H9 (cell line): ENCODE results near the gene POFUT1. TPM values are rescaled to one million over a fixed set of nuclear protein-coding genes. Genes with fewer than 3 reads are reported as not detected.

Source experiments
- DNase-seq: peaks from one replicate; pipeline ENCODE4 v3.0.0-alpha.2; 2017
- H2AFZ ChIP-seq: one replicate; pipeline ENCODE4 v1.6.1; 2013; ENCODE audit warnings: mild to moderate bottlenecking, low read length, control low read depth, moderate library complexity
- H2AK5ac ChIP-seq: 2 replicates; pipeline ENCODE4 v1.6.1; 2013; ENCODE audit warnings: low read length, control low read depth, mixed read lengths; ENCODE audit not compliant: insufficient read length
- H2BK120ac ChIP-seq: one replicate; pipeline ENCODE4 v1.6.1; 2013; ENCODE audit warnings: low read depth, mild to moderate bottlenecking, low read length, control low read depth, inconsistent platforms; ENCODE audit not compliant: poor library complexity, severe bottlenecking
- H2BK12ac ChIP-seq: 2 replicates; pipeline ENCODE4 v1.6.1; 2013; ENCODE audit warnings: low read length, control low read depth, mixed read lengths, low read depth; ENCODE audit not compliant: insufficient read length
- H2BK15ac ChIP-seq: 2 replicates; pipeline ENCODE4 v1.6.1; 2013; ENCODE audit warnings: low read depth, low read length, control low read depth
- H2BK20ac ChIP-seq: one replicate; pipeline ENCODE4 v1.6.1; 2013; ENCODE audit warnings: low read depth, mild to moderate bottlenecking, low read length, control low read depth, inconsistent platforms; ENCODE audit not compliant: poor library complexity, severe bottlenecking
- H2BK5ac ChIP-seq: 2 replicates; pipeline ENCODE4 v1.6.1; 2013; ENCODE audit warnings: low read length, control low read depth, mixed read lengths; ENCODE audit not compliant: insufficient read length
- H3K14ac ChIP-seq: 2 replicates; pipeline ENCODE4 v1.6.1; 2013; ENCODE audit warnings: low read length, control low read depth; ENCODE audit not compliant: insufficient read depth
- H3K18ac ChIP-seq: 2 replicates; pipeline ENCODE4 v1.6.1; 2013; ENCODE audit warnings: low read depth, mild to moderate bottlenecking, mixed read lengths, low read length, control low read depth; ENCODE audit not compliant: insufficient read length
- H3K23ac ChIP-seq: 2 replicates; pipeline ENCODE4 v1.6.1; 2013; ENCODE audit warnings: low read length, control low read depth, mixed read lengths, low read depth; ENCODE audit not compliant: insufficient read length
- H3K23me2 ChIP-seq: 2 replicates; pipeline ENCODE4 v1.6.1; 2013; ENCODE audit warnings: low read depth, mild to moderate bottlenecking, mixed read lengths, low read length, control low read depth; ENCODE audit not compliant: insufficient read length, poor library complexity, severe bottlenecking
- H3K27ac ChIP-seq: 2 replicates; pipeline ENCODE4 v1.5.1; 2013; ENCODE audit warnings: low read length, control low read depth, mixed read lengths, low read depth; ENCODE audit not compliant: insufficient read length
- H3K27me3 ChIP-seq: 2 replicates; pipeline ENCODE4 v1.6.1; 2013; ENCODE audit warnings: low read length, control low read depth, inconsistent platforms; ENCODE audit not compliant: insufficient read depth
- H3K4ac ChIP-seq: 2 replicates; pipeline ENCODE4 v1.6.1; 2013; ENCODE audit warnings: low read depth, mild to moderate bottlenecking, control low read depth, inconsistent platforms, low read length, moderate library complexity
- H3K4me1 ChIP-seq: 2 replicates; pipeline ENCODE4 v1.6.1; 2013; ENCODE audit warnings: low read length, control low read depth, inconsistent platforms; ENCODE audit not compliant: insufficient read depth
- H3K4me2 ChIP-seq: 2 replicates; pipeline ENCODE4 v1.6.1; 2013; ENCODE audit warnings: low read length, control low read depth, mixed read lengths; ENCODE audit not compliant: insufficient read length, insufficient read depth
- H3K56ac ChIP-seq: 2 replicates; pipeline ENCODE4 v1.6.1; 2013; ENCODE audit warnings: low read depth, mild to moderate bottlenecking, mixed read lengths, low read length, control low read depth; ENCODE audit not compliant: insufficient read length
- H3K79me1 ChIP-seq: 2 replicates; pipeline ENCODE4 v1.6.1; 2013; ENCODE audit warnings: low read depth, mild to moderate bottlenecking, moderate library complexity, low read length, control low read depth, inconsistent platforms; ENCODE audit not compliant: insufficient read depth, poor library complexity, severe bottlenecking
- H3K79me2 ChIP-seq: 2 replicates; pipeline ENCODE4 v1.6.1; 2013; ENCODE audit warnings: low read length, control low read depth, inconsistent platforms; ENCODE audit not compliant: insufficient read depth
- H3K9ac ChIP-seq: 2 replicates; pipeline ENCODE4 v1.6.1; 2013; ENCODE audit warnings: low read length, control low read depth, mixed read lengths; ENCODE audit not compliant: insufficient read length; ENCODE audit errors: extremely low read depth
- H3K9me3 ChIP-seq: one replicate; pipeline ENCODE4 v1.6.1; 2013; ENCODE audit warnings: low read depth, low read length, inconsistent platforms; ENCODE audit not compliant: control insufficient read depth
- H3T11ph ChIP-seq: one replicate; pipeline ENCODE4 v1.6.1; 2013; ENCODE audit warnings: mild to moderate bottlenecking, low read length, control low read depth, inconsistent platforms
- H4K20me1 ChIP-seq: one replicate; pipeline ENCODE4 v1.6.1; 2013; ENCODE audit not compliant: control insufficient read depth, insufficient read length, insufficient read depth
- H4K5ac ChIP-seq: 2 replicates; pipeline ENCODE4 v1.6.1; 2013; ENCODE audit warnings: low read depth, mild to moderate bottlenecking, mixed read lengths, low read length, control low read depth; ENCODE audit not compliant: insufficient read length
- H4K8ac ChIP-seq: replicated peaks from 2 replicates; pipeline ENCODE4 v1.6.1; 2013; ENCODE audit warnings: low read length, control low read depth, mixed read lengths, low read depth; ENCODE audit not compliant: insufficient read length
- H4K91ac ChIP-seq: 2 replicates; pipeline ENCODE4 v1.6.1; 2013; ENCODE audit warnings: low read depth, mild to moderate bottlenecking, moderate library complexity, mixed read lengths, low read length, control low read depth; ENCODE audit not compliant: insufficient read length
- H3K27ac Mint-ChIP-seq, 3 experiments: 2 replicates in 2 of 3; 3 replicates in 1 of 3; pipeline ENCODE4 v1.8.0; 2020 to 2021; ENCODE audit warnings: mixed read lengths in 3 of 3, mild to moderate bottlenecking in 1 of 3, moderate library complexity in 1 of 3
- H3K27me3 Mint-ChIP-seq: 2 replicates; pipeline ENCODE4 v1.8.0; 2021; ENCODE audit warnings: low read depth, mild to moderate bottlenecking, moderate library complexity, mixed read lengths
- H3K36me3 Mint-ChIP-seq, 3 experiments: 2 replicates in 2 of 3; 3 replicates in 1 of 3; pipeline ENCODE4 v1.8.0; 2020 to 2021; ENCODE audit warnings: low read depth in 3 of 3, mixed read lengths in 3 of 3; ENCODE audit not compliant: insufficient read depth in 1 of 3
- H3K4me1 Mint-ChIP-seq, 2 experiments: 2 replicates each; pipeline ENCODE4 v1.8.0; 2020; ENCODE audit warnings: mixed read lengths in 2 of 2
- H3K4me3 Mint-ChIP-seq, 2 experiments: 2 replicates in 1 of 2; 3 replicates in 1 of 2; pipeline ENCODE4 v1.8.0; 2020 to 2021; ENCODE audit warnings: mild to moderate bottlenecking in 2 of 2, mixed read lengths in 2 of 2, moderate library complexity in 1 of 2
- H3K9me3 Mint-ChIP-seq, 2 experiments: 2 replicates in 1 of 2; 3 replicates in 1 of 2; pipeline ENCODE4 v1.8.0; 2020; ENCODE audit warnings: mild to moderate bottlenecking in 2 of 2, mixed read lengths in 2 of 2, moderate library complexity in 1 of 2
- WGBS: extraction: QIAGEN DNeasy Blood & Tissue Kit; methylation state at CpG from one replicate; pipeline ENCODE4 v1.1.7; 2013; ENCODE audit warnings: missing lambda C conversion rate, low lambda C conversion rate, mixed read lengths; ENCODE audit not compliant: insufficient read length; ENCODE audit errors: extremely low coverage; 5-methylcytosine and 5-hydroxymethylcytosine counted together
- total RNA-seq: library from RNA; stranded (reverse); gene quantifications from 2 replicates; pipeline ENCODE4 v1.2.1, GENCODE V29; 2021
- TF ChIP-seq, protein P1 (sequence below): fragments of 200-600 bp; sonication (generic); conservative IDR thresholded peaks from 3 replicates; pipeline ENCODE4 v1.8.0; 2021; ENCODE audit warnings: antibody characterized with exemption, mild to moderate bottlenecking

The POFUT1 gene
- total RNA-seq, 1 experiment from 2014 or later: 41.2 TPM

DNA sequence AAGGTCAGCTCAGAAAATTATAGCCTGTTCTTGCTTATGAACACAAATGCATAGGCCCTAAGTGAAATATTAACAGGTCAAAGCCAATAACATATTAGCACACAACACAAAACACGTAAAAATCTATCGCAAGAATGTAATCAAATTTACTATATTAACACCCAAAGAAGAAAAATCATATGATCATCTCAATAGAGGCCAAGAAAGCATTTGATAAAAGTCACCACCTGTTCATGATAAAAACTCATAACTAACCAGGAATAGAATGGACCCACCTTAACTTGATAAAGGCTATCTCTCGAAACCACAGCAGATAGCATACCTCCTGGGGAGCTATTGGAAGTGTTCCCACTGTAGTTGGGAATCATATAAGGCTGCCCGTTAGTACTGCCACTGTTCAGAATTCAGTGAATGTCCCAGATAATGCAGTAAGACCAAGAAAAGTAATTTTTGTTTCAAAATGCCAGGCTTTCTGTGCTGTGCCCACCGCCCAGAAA, 21.6 kb downstream of the POFUT1 start:
- Histone ChIP-seq H3K18ac (no peak overlapping the region), H3T11ph (no peak overlapping the region), H2AK5ac (no peak overlapping the region), H3K23me2 (no peaks in the 10 kb centered on the region), H3K23ac (no peak overlapping the region), H2BK20ac (no peak overlapping the region), H4K5ac (no peak overlapping the region), H3K4me1 (no peaks in the 10 kb centered on the region), H3K27ac (no peak overlapping the region), H4K91ac (no peak overlapping the region), H3K79me1 (no peaks in the 10 kb centered on the region), H3K14ac (no peak overlapping the region), H2BK5ac (no peak overlapping the region), H3K4me2 (no peak overlapping the region), H3K9ac (no peak overlapping the region), H2AFZ (no peak overlapping the region), H4K20me1 (no peaks in the 10 kb centered on the region), H3K9me3 (no peaks in the 10 kb centered on the region), H3K56ac (no peak overlapping the region), H3K4ac (no peak overlapping the region), H3K79me2 (no peaks in the 10 kb centered on the region), H3K27me3 (no peaks in the 10 kb centered on the region), H4K8ac (no peak overlapping the region), H2BK120ac (no peak overlapping the region), H2BK12ac (no peak overlapping the region), H2BK15ac (no peak overlapping the region)
- Mint-ChIP-seq H3K4me3 (no peak overlapping the region), H3K27ac (no peak overlapping the region), H3K36me3 (peaks cover 34 to 63% (median 58%) of the 10 kb centered on the region in 3 experiments; a peak in 6 of 7 replicates), H3K27me3 (no peaks in the 10 kb centered on the region; the same call in 1 of the 2 replicates), H3K9me3 (no peaks in the 10 kb centered on the region), H3K4me1 (no peaks in the 10 kb centered on the region)
- DNase-seq: no peak
- TF ChIP-seq, protein P1, sequence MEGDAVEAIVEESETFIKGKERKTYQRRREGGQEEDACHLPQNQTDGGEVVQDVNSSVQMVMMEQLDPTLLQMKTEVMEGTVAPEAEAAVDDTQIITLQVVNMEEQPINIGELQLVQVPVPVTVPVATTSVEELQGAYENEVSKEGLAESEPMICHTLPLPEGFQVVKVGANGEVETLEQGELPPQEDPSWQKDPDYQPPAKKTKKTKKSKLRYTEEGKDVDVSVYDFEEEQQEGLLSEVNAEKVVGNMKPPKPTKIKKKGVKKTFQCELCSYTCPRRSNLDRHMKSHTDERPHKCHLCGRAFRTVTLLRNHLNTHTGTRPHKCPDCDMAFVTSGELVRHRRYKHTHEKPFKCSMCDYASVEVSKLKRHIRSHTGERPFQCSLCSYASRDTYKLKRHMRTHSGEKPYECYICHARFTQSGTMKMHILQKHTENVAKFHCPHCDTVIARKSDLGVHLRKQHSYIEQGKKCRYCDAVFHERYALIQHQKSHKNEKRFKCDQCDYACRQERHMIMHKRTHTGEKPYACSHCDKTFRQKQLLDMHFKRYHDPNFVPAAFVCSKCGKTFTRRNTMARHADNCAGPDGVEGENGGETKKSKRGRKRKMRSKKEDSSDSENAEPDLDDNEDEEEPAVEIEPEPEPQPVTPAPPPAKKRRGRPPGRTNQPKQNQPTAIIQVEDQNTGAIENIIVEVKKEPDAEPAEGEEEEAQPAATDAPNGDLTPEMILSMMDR: no peak
- WGBS: 100% methylated on average over 2 of the region's 5 CpGs
